H9 (cell line): ENCODE results near the gene LYZL6. TPM values are rescaled to one million over a fixed set of nuclear protein-coding genes. Genes with fewer than 3 reads are reported as not detected.

Experiments used
- DNase-seq: peaks from one replicate; pipeline ENCODE4 v3.0.0-alpha.2; 2017
- H2AFZ ChIP-seq: one replicate; pipeline ENCODE4 v1.6.1; 2013; ENCODE audit warnings: mild to moderate bottlenecking, low read length, control low read depth, moderate library complexity
- H2AK5ac ChIP-seq: 2 replicates; pipeline ENCODE4 v1.6.1; 2013; ENCODE audit warnings: low read length, control low read depth, mixed read lengths; ENCODE audit not compliant: insufficient read length
- H2BK120ac ChIP-seq: one replicate; pipeline ENCODE4 v1.6.1; 2013; ENCODE audit warnings: low read depth, mild to moderate bottlenecking, low read length, control low read depth, inconsistent platforms; ENCODE audit not compliant: poor library complexity, severe bottlenecking
- H2BK12ac ChIP-seq: 2 replicates; pipeline ENCODE4 v1.6.1; 2013; ENCODE audit warnings: low read length, control low read depth, mixed read lengths, low read depth; ENCODE audit not compliant: insufficient read length
- H2BK15ac ChIP-seq: 2 replicates; pipeline ENCODE4 v1.6.1; 2013; ENCODE audit warnings: low read depth, low read length, control low read depth
- H2BK20ac ChIP-seq: one replicate; pipeline ENCODE4 v1.6.1; 2013; ENCODE audit warnings: low read depth, mild to moderate bottlenecking, low read length, control low read depth, inconsistent platforms; ENCODE audit not compliant: poor library complexity, severe bottlenecking
- H2BK5ac ChIP-seq: 2 replicates; pipeline ENCODE4 v1.6.1; 2013; ENCODE audit warnings: low read length, control low read depth, mixed read lengths; ENCODE audit not compliant: insufficient read length
- H3K14ac ChIP-seq: 2 replicates; pipeline ENCODE4 v1.6.1; 2013; ENCODE audit warnings: low read length, control low read depth; ENCODE audit not compliant: insufficient read depth
- H3K18ac ChIP-seq: 2 replicates; pipeline ENCODE4 v1.6.1; 2013; ENCODE audit warnings: low read depth, mild to moderate bottlenecking, mixed read lengths, low read length, control low read depth; ENCODE audit not compliant: insufficient read length
- H3K23ac ChIP-seq: 2 replicates; pipeline ENCODE4 v1.6.1; 2013; ENCODE audit warnings: low read length, control low read depth, mixed read lengths, low read depth; ENCODE audit not compliant: insufficient read length
- H3K23me2 ChIP-seq: 2 replicates; pipeline ENCODE4 v1.6.1; 2013; ENCODE audit warnings: low read depth, mild to moderate bottlenecking, mixed read lengths, low read length, control low read depth; ENCODE audit not compliant: insufficient read length, poor library complexity, severe bottlenecking
- H3K27ac ChIP-seq: 2 replicates; pipeline ENCODE4 v1.5.1; 2013; ENCODE audit warnings: low read length, control low read depth, mixed read lengths, low read depth; ENCODE audit not compliant: insufficient read length
- H3K27me3 ChIP-seq: 2 replicates; pipeline ENCODE4 v1.6.1; 2013; ENCODE audit warnings: low read length, control low read depth, inconsistent platforms; ENCODE audit not compliant: insufficient read depth
- H3K4ac ChIP-seq: 2 replicates; pipeline ENCODE4 v1.6.1; 2013; ENCODE audit warnings: low read depth, mild to moderate bottlenecking, control low read depth, inconsistent platforms, low read length, moderate library complexity
- H3K4me1 ChIP-seq: 2 replicates; pipeline ENCODE4 v1.6.1; 2013; ENCODE audit warnings: low read length, control low read depth, inconsistent platforms; ENCODE audit not compliant: insufficient read depth
- H3K4me2 ChIP-seq: 2 replicates; pipeline ENCODE4 v1.6.1; 2013; ENCODE audit warnings: low read length, control low read depth, mixed read lengths; ENCODE audit not compliant: insufficient read length, insufficient read depth
- H3K56ac ChIP-seq: 2 replicates; pipeline ENCODE4 v1.6.1; 2013; ENCODE audit warnings: low read depth, mild to moderate bottlenecking, mixed read lengths, low read length, control low read depth; ENCODE audit not compliant: insufficient read length
- H3K79me1 ChIP-seq: 2 replicates; pipeline ENCODE4 v1.6.1; 2013; ENCODE audit warnings: low read depth, mild to moderate bottlenecking, moderate library complexity, low read length, control low read depth, inconsistent platforms; ENCODE audit not compliant: insufficient read depth, poor library complexity, severe bottlenecking
- H3K79me2 ChIP-seq: 2 replicates; pipeline ENCODE4 v1.6.1; 2013; ENCODE audit warnings: low read length, control low read depth, inconsistent platforms; ENCODE audit not compliant: insufficient read depth
- H3K9ac ChIP-seq: 2 replicates; pipeline ENCODE4 v1.6.1; 2013; ENCODE audit warnings: low read length, control low read depth, mixed read lengths; ENCODE audit not compliant: insufficient read length; ENCODE audit errors: extremely low read depth
- H3K9me3 ChIP-seq: one replicate; pipeline ENCODE4 v1.6.1; 2013; ENCODE audit warnings: low read depth, low read length, inconsistent platforms; ENCODE audit not compliant: control insufficient read depth
- H3T11ph ChIP-seq: one replicate; pipeline ENCODE4 v1.6.1; 2013; ENCODE audit warnings: mild to moderate bottlenecking, low read length, control low read depth, inconsistent platforms
- H4K20me1 ChIP-seq: one replicate; pipeline ENCODE4 v1.6.1; 2013; ENCODE audit not compliant: control insufficient read depth, insufficient read length, insufficient read depth
- H4K5ac ChIP-seq: 2 replicates; pipeline ENCODE4 v1.6.1; 2013; ENCODE audit warnings: low read depth, mild to moderate bottlenecking, mixed read lengths, low read length, control low read depth; ENCODE audit not compliant: insufficient read length
- H4K8ac ChIP-seq: replicated peaks from 2 replicates; pipeline ENCODE4 v1.6.1; 2013; ENCODE audit warnings: low read length, control low read depth, mixed read lengths, low read depth; ENCODE audit not compliant: insufficient read length
- H4K91ac ChIP-seq: 2 replicates; pipeline ENCODE4 v1.6.1; 2013; ENCODE audit warnings: low read depth, mild to moderate bottlenecking, moderate library complexity, mixed read lengths, low read length, control low read depth; ENCODE audit not compliant: insufficient read length
- H3K27ac Mint-ChIP-seq, 3 experiments: 2 replicates in 2 of 3; 3 replicates in 1 of 3; pipeline ENCODE4 v1.8.0; 2020 to 2021; ENCODE audit warnings: mixed read lengths in 3 of 3, mild to moderate bottlenecking in 1 of 3, moderate library complexity in 1 of 3
- H3K27me3 Mint-ChIP-seq: 2 replicates; pipeline ENCODE4 v1.8.0; 2021; ENCODE audit warnings: low read depth, mild to moderate bottlenecking, moderate library complexity, mixed read lengths
- H3K36me3 Mint-ChIP-seq, 3 experiments: 2 replicates in 2 of 3; 3 replicates in 1 of 3; pipeline ENCODE4 v1.8.0; 2020 to 2021; ENCODE audit warnings: low read depth in 3 of 3, mixed read lengths in 3 of 3; ENCODE audit not compliant: insufficient read depth in 1 of 3
- H3K4me1 Mint-ChIP-seq, 2 experiments: 2 replicates each; pipeline ENCODE4 v1.8.0; 2020; ENCODE audit warnings: mixed read lengths in 2 of 2
- H3K4me3 Mint-ChIP-seq, 2 experiments: 2 replicates in 1 of 2; 3 replicates in 1 of 2; pipeline ENCODE4 v1.8.0; 2020 to 2021; ENCODE audit warnings: mild to moderate bottlenecking in 2 of 2, mixed read lengths in 2 of 2, moderate library complexity in 1 of 2
- H3K9me3 Mint-ChIP-seq, 2 experiments: 2 replicates in 1 of 2; 3 replicates in 1 of 2; pipeline ENCODE4 v1.8.0; 2020; ENCODE audit warnings: mild to moderate bottlenecking in 2 of 2, mixed read lengths in 2 of 2, moderate library complexity in 1 of 2
- WGBS: extraction: QIAGEN DNeasy Blood & Tissue Kit; methylation state at CpG from one replicate; pipeline ENCODE4 v1.1.7; 2013; ENCODE audit warnings: missing lambda C conversion rate, low lambda C conversion rate, mixed read lengths; ENCODE audit not compliant: insufficient read length; ENCODE audit errors: extremely low coverage; 5-methylcytosine and 5-hydroxymethylcytosine counted together
- total RNA-seq: library from RNA; stranded (reverse); gene quantifications from 2 replicates; pipeline ENCODE4 v1.2.1, GENCODE V29; 2021
- TF ChIP-seq, protein P1 (sequence below): fragments of 200-600 bp; sonication (generic); conservative IDR thresholded peaks from 3 replicates; pipeline ENCODE4 v1.8.0; 2021; ENCODE audit warnings: antibody characterized with exemption, mild to moderate bottlenecking

The LYZL6 gene
- total RNA-seq, 1 experiment from 2014 or later: not detected

DNA sequence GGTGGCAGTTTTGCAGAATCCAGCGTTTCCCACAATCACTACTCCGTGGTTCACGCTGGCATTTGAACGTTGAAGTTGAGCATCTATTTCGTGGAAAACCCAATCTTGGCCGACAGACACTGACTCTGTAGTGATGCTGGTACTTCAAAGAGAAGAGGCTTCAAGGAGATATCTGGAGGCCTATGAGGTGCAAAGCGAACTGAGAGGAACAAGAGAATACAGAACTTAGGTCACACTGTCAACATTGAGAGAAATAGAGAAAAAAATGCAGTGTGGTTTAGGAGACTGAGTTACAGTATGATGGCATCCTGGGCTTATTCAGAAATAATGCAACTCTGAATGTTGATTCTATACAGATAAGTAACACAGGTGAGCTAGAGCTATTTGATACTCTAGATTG lies 21.8 kb upstream of the LYZL6 start:
- Histone ChIP-seq H3K14ac (no peak overlapping the region), H3K18ac (no peak overlapping the region), H3K4me2 (no peak overlapping the region), H2BK15ac (no peak overlapping the region), H2BK120ac (no peak overlapping the region), H3T11ph (no peak overlapping the region), H3K27me3 (no peaks in the 10 kb centered on the region), H4K5ac (no peak overlapping the region), H3K23me2 (no peaks in the 10 kb centered on the region), H3K79me2 (no peaks in the 10 kb centered on the region), H2AK5ac (no peak overlapping the region), H3K56ac (no peak overlapping the region), H3K4ac (no peak overlapping the region), H3K27ac (no peak overlapping the region), H4K91ac (no peak overlapping the region), H3K4me1 (no peaks in the 10 kb centered on the region), H2BK12ac (no peak overlapping the region), H2BK5ac (no peak overlapping the region), H3K23ac (no peak overlapping the region), H4K8ac (no peak overlapping the region), H3K9me3 (no peaks in the 10 kb centered on the region), H2AFZ (no peak overlapping the region), H4K20me1 (no peaks in the 10 kb centered on the region), H3K9ac (no peak overlapping the region), H3K79me1 (no peaks in the 10 kb centered on the region), H2BK20ac (no peak overlapping the region)
- WGBS: no CpG with 5 or more reads among the region's 7 CpGs
- Mint-ChIP-seq H3K4me1 (peaks cover 2 to 6% of the 10 kb centered on the region in 2 experiments; a peak in 2 of 4 replicates), H3K27ac (no peak overlapping the region), H3K9me3 (no peaks in the 10 kb centered on the region), H3K27me3 (no peaks in the 10 kb centered on the region; the same call in 1 of the 2 replicates), H3K4me3 (no peak overlapping the region), H3K36me3 (no peaks in the 10 kb centered on the region)
- TF ChIP-seq, protein P1, sequence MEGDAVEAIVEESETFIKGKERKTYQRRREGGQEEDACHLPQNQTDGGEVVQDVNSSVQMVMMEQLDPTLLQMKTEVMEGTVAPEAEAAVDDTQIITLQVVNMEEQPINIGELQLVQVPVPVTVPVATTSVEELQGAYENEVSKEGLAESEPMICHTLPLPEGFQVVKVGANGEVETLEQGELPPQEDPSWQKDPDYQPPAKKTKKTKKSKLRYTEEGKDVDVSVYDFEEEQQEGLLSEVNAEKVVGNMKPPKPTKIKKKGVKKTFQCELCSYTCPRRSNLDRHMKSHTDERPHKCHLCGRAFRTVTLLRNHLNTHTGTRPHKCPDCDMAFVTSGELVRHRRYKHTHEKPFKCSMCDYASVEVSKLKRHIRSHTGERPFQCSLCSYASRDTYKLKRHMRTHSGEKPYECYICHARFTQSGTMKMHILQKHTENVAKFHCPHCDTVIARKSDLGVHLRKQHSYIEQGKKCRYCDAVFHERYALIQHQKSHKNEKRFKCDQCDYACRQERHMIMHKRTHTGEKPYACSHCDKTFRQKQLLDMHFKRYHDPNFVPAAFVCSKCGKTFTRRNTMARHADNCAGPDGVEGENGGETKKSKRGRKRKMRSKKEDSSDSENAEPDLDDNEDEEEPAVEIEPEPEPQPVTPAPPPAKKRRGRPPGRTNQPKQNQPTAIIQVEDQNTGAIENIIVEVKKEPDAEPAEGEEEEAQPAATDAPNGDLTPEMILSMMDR: no peak
- DNase-seq: no peak
